Vagina (tissue), 2 donors: ENCODE data around the gene PLCB1. TPM values are rescaled to one million over a fixed set of nuclear protein-coding genes. Genes with fewer than 3 reads are reported as not detected.

Experiments
- DNase-seq, 2 donors: peaks; one replicate each; pipeline ENCODE4 v3.0.0-alpha.2; 2017; ENCODE audit errors: extremely low spot score in 2 of 2
- H3K27ac ChIP-seq: fragments of 200-600 bp; sonication (generic); one replicate; pipeline ENCODE4 v1.5.1; 2019
- H3K27me3 ChIP-seq: fragments of 200-600 bp; sonication (generic); one replicate; pipeline ENCODE4 v1.5.1; 2019
- H3K36me3 ChIP-seq, 2 donors: fragments of 200-600 bp; sonication (generic); one replicate each; pipeline ENCODE4 v1.5.1; 2017 to 2019
- H3K4me1 ChIP-seq: fragments of 200-600 bp; sonication (generic); one replicate; pipeline ENCODE4 v1.5.1; 2019
- H3K4me3 ChIP-seq, 2 donors: fragments of 200-600 bp; sonication (generic); 1 replicate in 1 of 2; 2 replicates in 1 of 2; pipeline ENCODE4 v1.5.1; 2016 to 2019
- H3K9me3 ChIP-seq: fragments of 200-600 bp; sonication (generic); one replicate; pipeline ENCODE4 v1.5.1; 2019
- CTCF ChIP-seq, 3 experiments: fragments of 450-650 bp in 2 of 3; fragments of 200-600 bp in 1 of 3; sonication (generic) in 1 of 3; IDR thresholded peaks; one replicate each; pipeline ENCODE4 v1.5.1; 2017 to 2019; ENCODE audit warnings: antibody characterized with exemption in 3 of 3, mild to moderate bottlenecking in 2 of 3, moderate library complexity in 2 of 3
- POLR2A ChIP-seq, 2 donors: fragments of 450-650 bp; IDR thresholded peaks; one replicate each; pipeline ENCODE4 v1.6.1; 2017; ENCODE audit warnings: antibody characterized with exemption in 2 of 2, mild to moderate bottlenecking in 2 of 2, moderate library complexity in 2 of 2
- POLR2AphosphoS5 ChIP-seq, 2 donors: sonication (generic); formaldehyde crosslinking; IDR thresholded peaks; one replicate each; pipeline ENCODE4 v1.9.0; 2017; ENCODE audit warnings: antibody characterized with exemption in 2 of 2, mild to moderate bottlenecking in 2 of 2, low read depth in 1 of 2; ENCODE audit not compliant: insufficient read depth in 1 of 2
- intact Hi-C: fragments of 100-400 bp; cut with DNase I; formaldehyde crosslinking; loops from one replicate; pipeline ENCODE4 v1.15.1; 2023
- total RNA-seq: library from RNA; depleted of rRNA; stranded (reverse); fragments of >200 nt; gene quantifications from one replicate; pipeline ENCODE4 v1.2.3, GENCODE V29; 2016

PLCB1 gene
- total RNA-seq, 1 donor from 2014 or later: 32.4 TPM

DNA sequence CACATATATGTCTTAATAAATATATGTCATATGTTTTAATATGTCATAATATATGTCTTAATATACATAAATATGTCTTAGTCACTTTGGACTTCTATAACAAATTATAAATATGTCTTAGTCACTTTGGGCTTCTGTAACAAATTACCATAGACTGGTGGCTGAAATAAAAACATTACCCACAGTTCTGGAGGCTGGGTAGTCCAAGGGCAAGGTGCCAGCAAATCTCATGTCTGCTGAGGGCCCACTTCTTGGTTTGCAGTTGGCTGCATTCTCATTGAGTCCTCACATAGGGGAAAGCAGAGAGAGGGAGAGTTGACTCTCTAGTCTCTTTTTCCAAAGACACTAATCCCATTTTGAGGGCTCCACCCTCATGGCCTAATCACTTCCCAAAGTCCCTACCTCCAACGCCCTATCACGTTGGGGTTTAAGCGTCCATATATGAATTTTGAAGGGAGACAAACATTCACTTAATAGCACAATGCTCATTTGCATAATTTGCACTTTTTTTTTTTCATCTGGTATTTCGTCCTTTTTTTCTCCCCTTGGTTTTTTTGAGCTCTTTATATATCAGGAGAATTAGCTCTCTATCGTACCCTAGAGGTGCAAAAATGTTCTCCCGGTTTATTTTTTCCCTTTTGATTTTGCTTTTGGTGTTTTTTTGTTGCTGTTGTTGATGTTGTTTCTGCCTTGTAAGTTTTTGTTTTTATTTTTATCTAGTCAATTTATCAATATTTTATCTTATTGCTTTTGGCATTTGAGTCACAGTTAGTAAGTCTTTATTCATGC, 266.4 kb downstream of the PLCB1 start:
- H3K27ac ChIP-seq: no peak overlapping the region
- no peak overlapping the region for H3K4me3 ChIP-seq
- H3K36me3 ChIP-seq: no peaks in the 10 kb centered on the region
- no peaks in the 10 kb centered on the region for H3K27me3 ChIP-seq
- H3K9me3 ChIP-seq: no peaks in the 10 kb centered on the region
- no peak for TF ChIP-seq CTCF (IDR thresholded peaks at IDR 0.05)
- TF ChIP-seq POLR2A (IDR thresholded peaks at IDR 0.05): no peak
- no peak for TF ChIP-seq POLR2AphosphoS5 (IDR thresholded peaks at IDR 0.05; ENCODE audit: insufficient read depth in 1 of 2, low read depth in 1 of 2)
- no peaks in the 10 kb centered on the region for H3K4me1 ChIP-seq
- DNase-seq: no peak
- intact Hi-C loops: no loop called here

GRCh38 chr20:8399947-8400346, 267.9 kb downstream of the PLCB1 start:
- intact Hi-C loops: no loop called here
- DNase-seq: no peak
- TF ChIP-seq CTCF (IDR thresholded peaks at IDR 0.05) (no peak), POLR2AphosphoS5 (IDR thresholded peaks at IDR 0.05; ENCODE audit: insufficient read depth in 1 of 2, low read depth in 1 of 2) (no peak), POLR2A (IDR thresholded peaks at IDR 0.05) (no peak)
- Histone ChIP-seq H3K9me3 (no peaks in the 10 kb centered on the region), H3K27me3 (no peaks in the 10 kb centered on the region), H3K4me1 (no peaks in the 10 kb centered on the region), H3K4me3 (no peak overlapping the region), H3K36me3 (no peaks in the 10 kb centered on the region), H3K27ac (no peak overlapping the region)

GRCh38 chr20:8400486-8400885, 268.4 kb downstream of the PLCB1 start:
- intact Hi-C loops: no loop called here
- DNase-seq: no peak
- Histone ChIP-seq H3K4me3 (no peak overlapping the region), H3K4me1 (no peaks in the 10 kb centered on the region), H3K9me3 (no peaks in the 10 kb centered on the region), H3K27me3 (no peaks in the 10 kb centered on the region), H3K36me3 (no peaks in the 10 kb centered on the region), H3K27ac (no peak overlapping the region)
- TF ChIP-seq CTCF (IDR thresholded peaks at IDR 0.05) (no peak), POLR2AphosphoS5 (IDR thresholded peaks at IDR 0.05; ENCODE audit: insufficient read depth in 1 of 2, low read depth in 1 of 2) (no peak), POLR2A (IDR thresholded peaks at IDR 0.05) (no peak)

- TF ChIP-seq POLR2A (IDR thresholded peaks at IDR 0.05) (no peak), POLR2AphosphoS5 (IDR thresholded peaks at IDR 0.05; ENCODE audit: insufficient read depth in 1 of 2, low read depth in 1 of 2) (no peak), CTCF (IDR thresholded peaks at IDR 0.05) (no peak)
- DNase-seq: no peak
- Histone ChIP-seq H3K4me1 (no peaks in the 10 kb centered on the region), H3K27ac (no peak overlapping the region), H3K36me3 (no peaks in the 10 kb centered on the region), H3K27me3 (no peaks in the 10 kb centered on the region), H3K4me3 (no peak overlapping the region), H3K9me3 (no peaks in the 10 kb centered on the region)
- intact Hi-C loops: no loop called here
Measured at GRCh38 chr20:8401556-8401955, 269.5 kb downstream of the PLCB1 start.

- TF ChIP-seq POLR2AphosphoS5 (IDR thresholded peaks at IDR 0.05; ENCODE audit: insufficient read depth in 1 of 2, low read depth in 1 of 2) (no peak), CTCF (IDR thresholded peaks at IDR 0.05) (no peak), POLR2A (IDR thresholded peaks at IDR 0.05) (no peak)
- Histone ChIP-seq H3K36me3 (no peaks in the 10 kb centered on the region), H3K4me1 (no peaks in the 10 kb centered on the region), H3K27ac (no peak overlapping the region), H3K9me3 (no peaks in the 10 kb centered on the region), H3K27me3 (no peaks in the 10 kb centered on the region), H3K4me3 (no peak overlapping the region)
- intact Hi-C loops: no loop called here
- DNase-seq: no peak
Measured at GRCh38 chr20:8402798-8403197, 270.7 kb downstream of the PLCB1 start.
